Esophagus squamous epithelium (tissue), 5 donors: ENCODE data around the gene LEFTY2. TPM values are rescaled to one million over a fixed set of nuclear protein-coding genes. Genes with fewer than 3 reads are reported as not detected.

Source experiments
- DNase-seq: peaks from one replicate; lab custom pipeline; 2025; lab: John Stamatoyannopoulos, UW
- H3K27ac ChIP-seq, 4 donors: fragments of 200-600 bp; sonication (generic); one replicate each; pipeline ENCODE4 v1.5.1; 2016 to 2019; ENCODE audit warnings: mild to moderate bottlenecking in 1 of 4
- H3K27me3 ChIP-seq, 4 donors: fragments of 200-600 bp; sonication (generic); 1 replicate in 3 of 4; 2 replicates in 1 of 4; pipeline versions ENCODE4 v1.5.1 to v1.6.0; 2017 to 2021; ENCODE audit warnings: antibody characterized with exemption in 1 of 4
- H3K36me3 ChIP-seq, 3 donors: fragments of 200-600 bp; sonication (generic); one replicate each; pipeline ENCODE4 v1.5.1; 2016 to 2019
- H3K4me1 ChIP-seq, 3 donors: fragments of 200-600 bp; sonication (generic); one replicate each; pipeline ENCODE4 v1.5.1; 2017 to 2019
- H3K4me3 ChIP-seq, 4 donors: fragments of 200-600 bp; sonication (generic); 1 replicate in 3 of 4; 2 replicates in 1 of 4; pipeline ENCODE4 v1.5.1; 2016 to 2019; ENCODE audit warnings: mild to moderate bottlenecking in 2 of 4, moderate library complexity in 1 of 4
- H3K9me3 ChIP-seq, 3 donors: fragments of 200-600 bp; sonication (generic); one replicate each; pipeline ENCODE4 v1.5.1; 2016 to 2019
- POLR2A ChIP-seq, 4 donors: fragments of 450-650 bp; IDR thresholded peaks; one replicate each; pipeline ENCODE4 v1.6.1; 2017; ENCODE audit warnings: antibody characterized with exemption in 4 of 4, mild to moderate bottlenecking in 4 of 4, moderate library complexity in 3 of 4
- WGBS, 2 donors: methylation state at CpG; one replicate each; pipeline ENCODE4 v1.1.5; 2018; 5-methylcytosine and 5-hydroxymethylcytosine counted together
- intact Hi-C: fragments of 100-400 bp; cut with DNase I; formaldehyde crosslinking; loops from one replicate; pipeline ENCODE4 v1.15.0; 2022
- total RNA-seq, 4 donors: library from RNA; depleted of rRNA; stranded (reverse); fragments of >200 nt; gene quantifications; one replicate each; pipeline ENCODE4 v1.1.0, GENCODE V29; 2016
- TF ChIP-seq, protein P1 (sequence below), 6 experiments: fragments of 450-650 bp in 4 of 6; fragments of 200-600 bp in 2 of 6; sonication (generic) in 2 of 6; IDR thresholded peaks; one replicate each; pipeline ENCODE4 v1.5.1; 2016 to 2019; ENCODE audit warnings: antibody characterized with exemption in 6 of 6, mild to moderate bottlenecking in 4 of 6, moderate library complexity in 4 of 6
- donor health status: DM: yes; HTN: yes; CAD: no.

The LEFTY2 gene
- total RNA-seq, 4 donors from 2014 or later = not detected

DNA sequence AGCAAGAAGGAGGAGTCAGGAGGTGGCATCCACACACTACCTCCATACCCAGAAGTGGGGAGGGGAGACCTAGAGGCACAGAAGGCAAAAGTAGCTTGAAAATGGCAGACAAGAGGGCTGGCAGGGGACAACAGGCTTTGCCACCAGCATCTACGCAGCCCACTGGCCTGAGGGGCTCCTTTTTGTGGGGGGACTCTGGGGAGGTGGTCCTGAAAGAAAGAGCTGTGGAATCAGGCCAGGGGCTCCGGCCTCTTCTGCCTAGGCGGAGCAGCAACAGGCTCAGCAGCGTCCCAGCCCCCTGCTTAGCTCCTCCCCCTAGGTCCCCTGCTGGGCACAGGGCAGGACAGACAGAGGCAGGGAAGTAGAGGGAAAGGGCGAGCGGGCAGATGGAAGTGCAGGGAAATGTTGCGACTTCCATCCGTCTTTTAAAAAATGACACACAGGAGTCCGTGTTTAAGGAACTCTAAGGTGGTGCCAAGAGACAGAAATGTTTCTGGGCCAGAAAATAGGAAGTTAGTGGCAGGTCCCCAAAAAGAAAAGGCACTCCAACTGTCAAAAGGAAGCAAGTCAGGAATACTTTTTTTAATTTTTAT lies 10.0 kb upstream of the LEFTY2 start:
- WGBS, 2 donors = 68 to 69% methylated on average over 6 to 7 of the region's 9 CpGs
- Histone ChIP-seq H3K27ac (no peak overlapping the region), H3K4me3 (no peak overlapping the region)

DNA sequence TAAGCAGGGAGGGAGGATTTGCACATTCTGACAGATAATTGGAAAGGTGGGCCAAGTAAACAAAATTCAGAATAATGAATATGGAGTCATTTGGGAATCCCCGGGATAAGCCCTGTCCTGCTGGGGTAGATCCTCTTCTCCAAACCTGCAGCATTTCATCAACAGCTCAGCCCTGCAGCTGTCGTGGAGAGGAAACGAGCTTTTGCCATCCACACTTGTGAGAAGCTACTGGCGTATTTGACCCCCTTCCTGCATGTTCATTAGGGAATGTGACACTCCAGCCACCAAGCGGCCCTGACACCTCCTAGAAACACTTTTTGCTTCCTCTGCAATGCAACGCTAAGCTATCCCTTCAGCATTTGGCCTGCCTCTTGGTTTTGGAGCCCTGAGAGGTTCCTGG lies 8.0 kb upstream of the LEFTY2 start:
- H3K4me1 ChIP-seq = peaks cover 0 to 8% (median 6%) of the 10 kb centered on the region in 3 donors
- peaks cover 0 to 23% (median 0%) of the 10 kb centered on the region in 4 donors for H3K27me3 ChIP-seq
- WGBS, 2 donors = 47 to 55% methylated on average over 5 to 6 of the region's 6 CpGs
- intact Hi-C loops = no loop called here
- no peak for DNase-seq
- TF ChIP-seq, protein P1, sequence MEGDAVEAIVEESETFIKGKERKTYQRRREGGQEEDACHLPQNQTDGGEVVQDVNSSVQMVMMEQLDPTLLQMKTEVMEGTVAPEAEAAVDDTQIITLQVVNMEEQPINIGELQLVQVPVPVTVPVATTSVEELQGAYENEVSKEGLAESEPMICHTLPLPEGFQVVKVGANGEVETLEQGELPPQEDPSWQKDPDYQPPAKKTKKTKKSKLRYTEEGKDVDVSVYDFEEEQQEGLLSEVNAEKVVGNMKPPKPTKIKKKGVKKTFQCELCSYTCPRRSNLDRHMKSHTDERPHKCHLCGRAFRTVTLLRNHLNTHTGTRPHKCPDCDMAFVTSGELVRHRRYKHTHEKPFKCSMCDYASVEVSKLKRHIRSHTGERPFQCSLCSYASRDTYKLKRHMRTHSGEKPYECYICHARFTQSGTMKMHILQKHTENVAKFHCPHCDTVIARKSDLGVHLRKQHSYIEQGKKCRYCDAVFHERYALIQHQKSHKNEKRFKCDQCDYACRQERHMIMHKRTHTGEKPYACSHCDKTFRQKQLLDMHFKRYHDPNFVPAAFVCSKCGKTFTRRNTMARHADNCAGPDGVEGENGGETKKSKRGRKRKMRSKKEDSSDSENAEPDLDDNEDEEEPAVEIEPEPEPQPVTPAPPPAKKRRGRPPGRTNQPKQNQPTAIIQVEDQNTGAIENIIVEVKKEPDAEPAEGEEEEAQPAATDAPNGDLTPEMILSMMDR (IDR thresholded peaks at IDR 0.05) = no peak
- no peak for TF ChIP-seq POLR2A (IDR thresholded peaks at IDR 0.05)
- H3K9me3 ChIP-seq = no peaks in the 10 kb centered on the region
- no peak overlapping the region for H3K27ac ChIP-seq
- no peak overlapping the region for H3K4me3 ChIP-seq
- H3K36me3 ChIP-seq = no peaks in the 10 kb centered on the region

More for the DNA sequence above, 10.0 kb upstream of the LEFTY2 start:
- Histone ChIP-seq H3K4me1 (no peaks in the 10 kb centered on the region), H3K27me3 (peaks cover 0 to 28% (median 0%) of the 10 kb centered on the region in 4 donors), H3K9me3 (no peaks in the 10 kb centered on the region), H3K36me3 (no peaks in the 10 kb centered on the region)
- TF ChIP-seq POLR2A (IDR thresholded peaks at IDR 0.05) = no peak
- TF ChIP-seq, protein P1 (IDR thresholded peaks at IDR 0.05) = no peak
- intact Hi-C loops = no loop called here
- DNase-seq = no peak

DNA sequence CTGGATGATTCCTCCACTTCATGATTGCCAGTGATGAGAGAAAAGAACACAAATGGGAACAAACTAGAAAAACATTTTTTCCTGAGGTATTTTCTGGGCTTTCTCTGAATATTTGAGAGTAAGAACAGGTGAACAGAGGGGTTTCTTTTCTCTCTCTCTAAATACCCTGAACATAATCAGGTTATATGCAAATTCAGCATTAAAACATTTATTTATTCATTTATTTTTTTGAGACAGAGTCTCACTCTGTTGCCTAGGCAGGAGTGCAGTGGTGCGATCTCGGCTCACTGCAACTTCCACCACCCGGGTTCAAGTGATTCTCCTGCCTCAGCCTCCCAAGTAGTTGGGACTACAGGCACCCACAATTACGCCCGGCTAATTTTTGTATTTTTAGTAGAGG lies 5.8 kb upstream of the LEFTY2 start:
- peaks cover 0 to 23% (median 0%) of the 10 kb centered on the region in 4 donors for H3K27me3 ChIP-seq
- H3K27ac ChIP-seq = no peak overlapping the region
- H3K4me3 ChIP-seq = no peak overlapping the region
- intact Hi-C loops = no loop called here
- no peak for DNase-seq
- WGBS, 2 donors = 91 to 94% methylated on average over 5 of the region's 5 CpGs
- H3K36me3 ChIP-seq = no peaks in the 10 kb centered on the region
- no peak for TF ChIP-seq POLR2A (IDR thresholded peaks at IDR 0.05)
- TF ChIP-seq, protein P1 (IDR thresholded peaks at IDR 0.05) = no peak
- H3K4me1 ChIP-seq = peaks cover 0 to 12% (median 6%) of the 10 kb centered on the region in 3 donors
- no peaks in the 10 kb centered on the region for H3K9me3 ChIP-seq

DNA sequence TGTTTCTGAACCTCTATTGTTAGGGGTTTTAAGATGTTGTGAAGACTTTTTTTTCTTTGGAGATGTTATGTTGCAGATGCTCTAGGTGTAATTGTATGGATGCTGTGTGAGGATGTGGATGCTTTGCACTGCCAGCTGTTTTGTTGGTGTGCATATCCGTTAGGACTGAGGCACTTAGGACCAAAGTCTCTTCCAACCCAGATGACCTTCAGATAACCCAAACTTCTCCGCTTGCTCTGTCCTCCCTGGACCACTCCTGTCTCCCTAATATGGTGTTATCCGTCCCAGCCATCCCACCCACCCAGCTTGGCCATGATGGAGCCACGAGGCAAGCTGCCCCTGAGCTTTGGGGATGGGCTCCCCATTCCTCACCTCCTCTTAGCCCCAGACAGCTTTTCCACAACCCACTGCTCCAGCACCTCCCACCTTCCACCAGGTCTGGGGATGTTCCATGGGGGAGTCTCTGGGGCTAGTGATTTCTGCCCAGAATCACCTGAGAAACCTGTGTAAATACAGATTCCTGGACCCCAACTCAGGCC lies 5.1 kb upstream of the LEFTY2 start:
- Histone ChIP-seq H3K9me3 (no peaks in the 10 kb centered on the region), H3K27ac (no peak overlapping the region), H3K4me1 (peaks cover 0 to 19% (median 12%) of the 10 kb centered on the region in 3 donors), H3K27me3 (peaks cover 0 to 20% (median 0%) of the 10 kb centered on the region in 4 donors), H3K36me3 (no peaks in the 10 kb centered on the region), H3K4me3 (no peak overlapping the region)
- WGBS, 2 donors = 75 to 84% methylated on average over 2 to 4 of the region's 4 CpGs
- intact Hi-C loops = no loop called here
- DNase-seq = no peak
- TF ChIP-seq, protein P1 (IDR thresholded peaks at IDR 0.05) = no peak
- TF ChIP-seq POLR2A (IDR thresholded peaks at IDR 0.05) = no peak

DNA sequence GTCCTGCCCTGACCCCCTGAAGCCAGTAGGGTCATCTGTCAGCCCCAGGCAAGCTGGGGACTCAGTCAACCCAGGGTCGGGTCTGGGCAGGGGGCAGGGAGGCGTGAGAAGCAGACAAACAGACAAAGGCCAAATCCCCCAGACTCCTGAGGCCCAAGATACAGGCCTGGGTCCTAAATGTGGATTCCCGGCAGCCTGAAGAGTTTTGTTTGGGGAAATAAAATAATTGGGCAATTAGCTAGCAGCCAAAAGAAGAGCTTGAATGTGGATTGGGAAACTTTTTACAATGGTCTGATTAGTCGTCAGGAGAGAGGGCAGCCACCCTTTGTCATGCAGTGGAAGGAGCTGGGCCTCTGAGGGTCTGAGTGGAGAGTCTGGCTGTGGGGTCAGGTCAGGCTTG lies 4.5 kb upstream of the LEFTY2 start:
- H3K27me3 ChIP-seq = peaks cover 0 to 14% (median 0%) of the 10 kb centered on the region in 4 donors
- no peaks in the 10 kb centered on the region for H3K36me3 ChIP-seq
- no peak overlapping the region for H3K27ac ChIP-seq
- H3K4me3 ChIP-seq = no peak overlapping the region
- H3K4me1 ChIP-seq = peaks cover 0 to 24% (median 18%) of the 10 kb centered on the region in 3 donors
- intact Hi-C loops = no loop called here
- TF ChIP-seq POLR2A (IDR thresholded peaks at IDR 0.05) = no peak
- TF ChIP-seq, protein P1 (IDR thresholded peaks at IDR 0.05) = no peak
- DNase-seq = no peak
- WGBS, 2 donors = 73 to 75% methylated on average over 4 of the region's 4 CpGs
- H3K9me3 ChIP-seq = no peaks in the 10 kb centered on the region
